Muscle layer of colon (tissue), 2 donors: ENCODE results near the gene SPDYE3.
"Not testable (repeated sequence)": the region's sequence is repeated elsewhere in the genome, so short reads cannot be mapped to it uniquely, and the experiment has no call there.

Experiments
- H3K27ac ChIP-seq: one replicate; pipeline ENCODE4 v1.7.0; 2013; ENCODE audit warnings: low read depth, mild to moderate bottlenecking, low read length, moderate library complexity
- H3K27me3 ChIP-seq, 2 donors: one replicate each; pipeline ENCODE4 v1.7.0; 2013; ENCODE audit warnings: low read length in 2 of 2, mild to moderate bottlenecking in 2 of 2; ENCODE audit not compliant: insufficient read depth in 2 of 2, control insufficient read depth in 1 of 2
- H3K36me3 ChIP-seq: one replicate; pipeline ENCODE4 v1.7.0; 2013; ENCODE audit warnings: mild to moderate bottlenecking, low read length; ENCODE audit not compliant: insufficient read depth
- H3K4me1 ChIP-seq: one replicate; pipeline ENCODE4 v1.7.0; 2013; ENCODE audit warnings: mild to moderate bottlenecking, low read length; ENCODE audit not compliant: insufficient read depth
- H3K4me3 ChIP-seq, 2 donors: one replicate each; pipeline ENCODE4 v1.7.0; 2013; ENCODE audit warnings: low read length in 2 of 2, low read depth in 1 of 2, mild to moderate bottlenecking in 1 of 2, moderate library complexity in 1 of 2
- H3K9ac ChIP-seq: one replicate; pipeline ENCODE4 v1.7.0; 2013; ENCODE audit warnings: low read length
- H3K9me3 ChIP-seq: one replicate; pipeline ENCODE4 v1.7.0; 2013; ENCODE audit warnings: mild to moderate bottlenecking, low read length
- donor health status: abdominal sarcoma.
- donor health status: Adenocarcinoma of cecum.

The SPDYE3 gene, protein sequence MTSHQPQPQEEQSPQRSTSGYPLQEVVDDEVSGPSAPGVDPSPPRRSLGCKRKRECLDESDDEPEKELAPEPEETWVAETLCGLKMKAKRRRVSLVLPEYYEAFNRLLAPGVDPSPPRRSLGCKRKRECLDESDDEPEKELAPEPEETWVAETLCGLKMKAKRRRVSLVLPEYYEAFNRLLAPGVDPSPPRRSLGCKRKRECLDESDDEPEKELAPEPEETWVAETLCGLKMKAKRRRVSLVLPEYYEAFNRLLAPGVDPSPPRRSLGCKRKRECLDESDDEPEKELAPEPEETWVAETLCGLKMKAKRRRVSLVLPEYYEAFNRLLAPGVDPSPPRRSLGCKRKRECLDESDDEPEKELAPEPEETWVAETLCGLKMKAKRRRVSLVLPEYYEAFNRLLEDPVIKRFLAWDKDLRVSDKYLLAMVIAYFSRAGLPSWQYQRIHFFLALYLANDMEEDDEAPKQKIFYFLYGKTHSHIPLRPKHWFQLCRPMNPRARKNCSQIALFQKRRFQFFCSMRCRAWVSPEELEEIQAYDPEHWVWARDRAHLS

DNA sequence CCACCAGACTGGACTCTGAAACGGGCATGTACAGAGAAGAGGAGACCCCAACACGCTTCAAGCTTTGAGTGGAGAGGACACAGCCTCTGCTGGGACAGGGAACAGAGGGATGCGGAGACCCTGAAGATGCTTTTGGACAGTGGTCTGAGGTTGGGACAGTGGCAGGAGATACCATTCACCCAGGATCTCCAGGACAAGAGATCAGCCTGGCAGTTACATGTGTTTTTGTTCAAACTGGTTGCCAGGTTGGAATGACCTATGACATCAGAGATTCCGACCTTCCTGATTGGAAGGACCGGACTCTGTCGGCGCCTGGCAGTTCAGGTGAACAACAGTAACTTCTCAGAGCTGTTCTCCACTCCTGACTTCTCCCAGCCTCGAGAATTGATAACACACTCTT is at the start of gene SPDYE3:
SPDYE3 (plus strand) TSS at position 301 of the 400 bp plus-strand sequence. CDS start 184 bp downstream, outside the sequence.
- not testable (repeated sequence) for H3K36me3 ChIP-seq, H3K27me3 ChIP-seq, H3K27ac ChIP-seq, H3K4me1 ChIP-seq, H3K4me3 ChIP-seq, H3K9me3 ChIP-seq, H3K9ac ChIP-seq

DNA sequence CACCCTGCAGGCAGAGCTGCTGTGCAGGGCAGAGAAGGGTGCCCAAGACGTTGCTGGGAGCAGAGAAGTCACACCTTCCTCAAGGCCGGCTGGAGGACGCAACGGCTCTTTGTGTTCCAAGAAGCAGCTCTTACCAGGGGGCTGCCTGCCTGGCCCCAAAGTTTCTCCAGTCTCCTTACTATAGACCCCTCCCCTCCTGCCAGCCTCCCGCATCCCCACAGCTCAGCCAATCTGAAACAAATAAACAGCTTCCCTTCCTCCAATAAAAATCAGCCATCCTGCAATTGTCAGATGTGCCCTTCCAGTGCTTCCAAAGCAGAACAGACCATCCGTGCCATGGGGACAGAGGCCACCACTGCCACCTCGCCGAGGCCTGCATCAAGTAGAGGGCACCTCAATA is 47.5 kb upstream of the SPDYE3 start:
- not testable (repeated sequence) for H3K27ac ChIP-seq, H3K4me3 ChIP-seq, H3K9ac ChIP-seq, H3K9me3 ChIP-seq, H3K27me3 ChIP-seq, H3K4me1 ChIP-seq, H3K36me3 ChIP-seq

DNA sequence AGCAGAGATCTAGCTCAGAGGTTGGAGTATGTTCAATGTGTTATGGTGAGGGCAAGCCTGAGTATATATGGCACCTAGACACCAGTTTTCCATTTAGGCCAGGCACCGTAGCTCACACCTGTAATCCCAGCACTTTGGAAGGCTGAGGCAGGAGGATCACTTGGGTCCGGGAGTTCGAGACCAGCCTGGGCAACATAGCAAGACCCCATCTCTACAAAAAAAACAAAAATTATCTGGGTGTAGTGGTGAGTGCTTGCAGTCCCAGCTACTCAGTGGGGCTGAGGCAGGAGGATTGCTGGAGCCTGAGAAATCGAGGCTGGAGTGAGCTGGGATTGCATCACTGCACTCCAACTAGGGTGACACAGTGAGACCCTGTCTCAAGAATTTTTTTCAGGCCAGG is 44.6 kb upstream of the SPDYE3 start:
- not testable (repeated sequence) for H3K27ac ChIP-seq, H3K27me3 ChIP-seq, H3K36me3 ChIP-seq, H3K9ac ChIP-seq, H3K9me3 ChIP-seq, H3K4me3 ChIP-seq, H3K4me1 ChIP-seq

DNA sequence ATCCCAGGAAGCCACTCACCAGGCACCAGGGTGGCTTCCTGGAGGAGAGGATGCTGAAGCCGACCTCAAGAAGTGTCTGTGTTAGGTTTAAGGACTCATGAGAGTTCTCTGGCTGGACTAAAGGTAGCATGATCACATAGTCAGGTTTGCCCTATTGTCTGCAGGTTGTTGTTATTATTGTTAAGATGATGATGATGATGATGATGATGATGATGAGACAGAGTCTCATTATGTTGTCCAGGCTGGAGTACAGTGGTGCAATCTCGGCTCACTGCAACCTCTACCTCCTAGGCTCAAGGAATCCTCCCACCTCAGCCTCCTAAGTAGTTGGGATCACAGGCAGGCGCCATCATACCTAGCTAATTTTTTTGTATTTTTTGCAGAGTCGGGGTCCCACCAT is 43.3 kb upstream of the SPDYE3 start:
- not testable (repeated sequence) for H3K4me1 ChIP-seq, H3K27me3 ChIP-seq, H3K9ac ChIP-seq, H3K4me3 ChIP-seq, H3K27ac ChIP-seq, H3K9me3 ChIP-seq, H3K36me3 ChIP-seq

DNA sequence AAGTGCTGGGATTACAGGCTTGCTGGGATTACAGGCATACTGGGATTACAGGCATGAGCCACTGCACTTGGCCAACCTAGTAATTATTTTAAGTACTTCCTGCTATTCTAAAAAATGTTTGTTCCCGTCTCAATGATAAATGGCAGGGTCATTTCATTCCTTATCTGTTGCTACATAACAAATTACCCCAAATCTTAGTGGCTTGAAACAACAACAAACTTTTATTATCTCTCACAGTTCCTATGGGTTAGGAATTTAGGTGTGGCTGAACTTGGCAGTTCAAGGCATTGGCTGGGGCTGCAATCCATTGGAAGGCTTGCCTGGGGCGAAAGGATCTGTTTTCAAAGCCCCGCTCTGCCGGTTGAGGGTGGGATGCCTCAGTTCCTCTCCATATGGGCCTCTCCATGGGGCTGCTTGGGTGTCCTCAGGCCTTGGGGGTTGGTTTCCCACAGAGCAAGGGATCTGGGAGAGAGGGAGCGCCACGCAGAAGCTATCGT is 42.8 kb upstream of the SPDYE3 start:
- H3K4me1 ChIP-seq, H3K9me3 ChIP-seq, H3K36me3 ChIP-seq, H3K4me3 ChIP-seq, H3K27ac ChIP-seq, H3K9ac ChIP-seq, H3K27me3 ChIP-seq: not testable (repeated sequence)

DNA sequence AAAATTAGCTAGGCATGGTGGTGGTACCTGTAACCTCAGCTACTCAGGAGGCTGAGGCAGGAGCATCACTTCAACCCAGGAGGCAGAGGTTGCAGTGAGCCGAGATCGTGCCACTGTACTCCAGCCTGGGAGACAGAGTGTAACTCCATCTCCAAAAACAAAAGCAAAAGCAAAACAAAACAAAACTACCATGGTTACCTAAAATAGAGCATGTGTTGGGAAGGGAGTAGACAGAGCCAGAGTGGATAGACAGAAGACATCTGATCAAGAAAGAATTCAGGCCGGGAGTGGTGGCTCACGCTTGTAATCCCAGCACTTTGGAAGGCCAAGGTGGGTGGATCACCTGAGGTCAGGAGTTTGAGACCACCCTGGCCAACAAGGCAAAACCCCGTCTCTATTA is 41.7 kb upstream of the SPDYE3 start:
- H3K4me1 ChIP-seq, H3K27ac ChIP-seq: not testable (repeated sequence)

DNA sequence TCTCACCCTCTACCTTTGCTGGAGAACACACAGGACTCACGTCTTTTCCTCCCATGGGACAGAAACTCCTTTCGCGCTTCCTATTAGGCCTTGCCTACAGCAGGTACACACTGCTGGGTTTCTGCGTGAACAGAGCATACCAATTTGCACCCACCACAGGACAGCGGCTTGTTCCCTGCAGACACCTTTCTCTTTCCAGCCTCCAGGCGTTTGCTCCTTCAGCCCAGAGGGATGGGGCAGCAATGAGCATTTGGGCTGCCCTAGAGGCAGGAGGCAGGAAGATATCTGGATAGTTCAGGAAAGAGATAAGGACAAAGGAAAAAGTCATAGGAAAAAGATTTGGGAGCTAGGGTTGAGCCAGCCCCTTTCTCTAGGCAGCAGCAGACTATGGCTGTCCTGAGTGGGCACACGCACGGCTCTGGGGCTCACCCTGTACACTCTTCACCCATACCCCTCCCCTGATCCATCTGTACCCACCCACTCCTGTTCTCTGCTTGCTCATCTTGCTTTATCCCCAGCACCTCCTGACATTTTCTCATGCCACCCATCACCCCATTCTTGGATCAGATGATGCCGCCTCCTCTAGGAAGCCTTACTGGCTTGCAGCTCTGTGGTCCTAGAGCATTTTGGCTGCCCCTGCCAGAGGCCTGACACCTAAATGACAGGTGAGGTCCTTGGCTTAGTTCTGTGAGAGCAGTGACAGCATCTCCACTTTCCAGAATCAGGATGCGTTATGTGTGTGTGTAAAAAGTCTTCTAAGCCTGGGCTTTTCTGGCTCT is 40.7 kb upstream of the SPDYE3 start:
- H3K27me3 ChIP-seq: no peaks in the 10 kb centered on the region
- H3K9ac ChIP-seq: no peak overlapping the region
- no peaks in the 10 kb centered on the region for H3K36me3 ChIP-seq
- no peak overlapping the region for H3K4me3 ChIP-seq
- H3K4me1 ChIP-seq: no peaks in the 10 kb centered on the region
- H3K27ac ChIP-seq: no peak overlapping the region
- H3K9me3 ChIP-seq: no peaks in the 10 kb centered on the region

More for the DNA sequence above, 41.7 kb upstream of the SPDYE3 start:
- H3K9me3 ChIP-seq, H3K36me3 ChIP-seq, H3K9ac ChIP-seq, H3K27me3 ChIP-seq, H3K4me3 ChIP-seq: not testable (repeated sequence)

DNA sequence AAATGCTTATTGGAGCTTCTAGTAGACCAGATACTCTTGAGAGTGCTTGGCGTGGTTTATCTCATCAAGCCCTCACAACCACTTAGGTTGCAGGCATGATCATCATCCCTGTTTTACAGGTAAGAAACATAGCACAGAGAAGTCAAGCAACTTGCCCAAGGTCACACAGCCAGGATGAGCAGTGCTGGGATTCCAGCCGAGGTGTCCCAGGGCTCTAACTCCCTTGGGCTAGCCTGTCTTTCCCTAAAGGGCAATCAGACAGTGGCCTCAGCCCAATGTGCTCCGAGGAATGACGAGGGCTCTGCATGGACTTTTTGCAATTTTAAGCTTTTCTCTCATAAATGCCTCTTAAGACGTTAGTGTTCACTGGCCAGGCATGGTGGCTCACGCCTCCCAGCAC is 39.9 kb upstream of the SPDYE3 start:
- no peak overlapping the region for H3K9ac ChIP-seq

DNA sequence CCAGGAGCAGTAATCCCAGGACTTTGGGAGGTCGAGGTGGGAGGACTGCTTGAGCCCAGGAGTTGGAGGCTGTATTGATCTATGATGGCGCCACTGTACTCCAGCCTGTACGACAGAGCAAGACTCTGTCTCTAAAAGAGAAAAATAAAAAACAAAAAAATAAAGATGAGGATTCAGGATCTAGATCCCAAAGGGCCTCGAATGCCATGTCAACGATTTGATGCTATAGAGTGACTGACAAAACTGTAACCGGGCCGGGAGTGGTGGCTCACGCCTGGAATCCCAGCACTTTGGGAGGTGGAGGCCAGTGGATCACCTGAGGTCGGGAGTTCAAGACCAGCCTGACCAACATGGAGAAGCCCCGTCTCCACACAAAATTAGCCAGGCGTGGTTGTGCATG is 38.6 kb upstream of the SPDYE3 start:
- H3K27ac ChIP-seq, H3K4me1 ChIP-seq, H3K27me3 ChIP-seq, H3K9me3 ChIP-seq, H3K9ac ChIP-seq, H3K4me3 ChIP-seq, H3K36me3 ChIP-seq: not testable (repeated sequence)

More for the DNA sequence above, 39.9 kb upstream of the SPDYE3 start:
- Histone ChIP-seq H3K4me1 (no peaks in the 10 kb centered on the region), H3K4me3 (no peak overlapping the region), H3K9me3 (no peaks in the 10 kb centered on the region), H3K27ac (no peak overlapping the region), H3K27me3 (no peaks in the 10 kb centered on the region), H3K36me3 (no peaks in the 10 kb centered on the region)

DNA sequence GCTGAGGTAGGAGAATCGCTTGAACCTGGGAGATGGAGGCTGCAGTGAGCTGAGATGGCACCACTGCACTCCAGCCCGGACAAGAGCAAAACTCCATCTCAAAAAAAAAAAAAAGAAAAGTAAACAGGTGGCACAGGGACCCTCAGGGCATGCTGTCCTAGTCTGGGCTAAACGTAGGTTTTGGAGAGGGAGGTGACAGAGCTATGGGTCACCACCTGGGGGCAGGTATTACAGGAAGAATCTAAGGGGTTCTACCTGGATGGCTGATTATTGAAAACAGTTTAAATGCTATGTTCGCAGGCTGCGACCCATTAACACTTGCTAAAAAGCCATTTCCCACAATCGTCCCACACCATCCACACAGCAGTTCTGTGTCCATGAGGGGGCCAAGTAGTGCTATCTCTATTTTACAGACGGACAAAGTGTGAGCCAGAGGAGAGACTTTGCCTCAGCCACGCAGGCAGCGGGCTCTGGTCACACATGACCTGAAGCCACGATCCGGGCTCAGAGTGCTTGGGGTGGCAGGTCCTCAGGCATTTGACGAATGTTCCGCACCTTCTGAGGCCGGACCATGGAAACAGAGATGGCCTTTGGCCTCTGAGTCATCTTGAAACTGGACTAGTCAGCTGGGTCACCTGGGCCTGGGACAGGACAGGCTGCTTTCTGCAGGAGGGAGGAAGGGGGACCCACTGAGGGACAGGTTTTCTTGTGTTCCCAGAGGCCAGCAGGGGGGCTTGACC is 38.0 kb upstream of the SPDYE3 start:
- not testable (repeated sequence) for H3K9ac ChIP-seq, H3K9me3 ChIP-seq, H3K36me3 ChIP-seq, H3K27me3 ChIP-seq, H3K4me1 ChIP-seq, H3K4me3 ChIP-seq, H3K27ac ChIP-seq
